ENCODE measurements around the gene XYLT1. TPM values are rescaled to one million over a fixed set of nuclear protein-coding genes. Genes with fewer than 3 reads are reported as not detected.

XYLT1 gene
- total and polyA plus RNA-seq, 2 of the 8 experiments (the other 6 are each of a cell fraction or from before 2014, with no cell fraction given): 6.6 to 25.4 TPM

GRCh38 chr16:17159617-17160016, 311.1 kb downstream of the XYLT1 start:
- H3K79me2 ChIP-seq (ENCODE audit: control insufficient read depth in 1 of 2, insufficient read depth in 2 of 2, low read length in 2 of 2): no peaks in the 10 kb centered on the region
- H3K18ac ChIP-seq (ENCODE audit: extremely low read depth, low read length): no peak overlapping the region
- no peak overlapping the region for H4K8ac ChIP-seq (ENCODE audit: extremely low read depth, insufficient read depth, low read length)
- no peak overlapping the region for H2BK120ac ChIP-seq (replicated peaks; ENCODE audit: low read depth, low read length)
- WGBS, 2 experiments (ENCODE audit: extremely low coverage in 1 of 2, insufficient coverage in 1 of 2, insufficient read length in 1 of 2, insufficient replicate concordance in 2 of 2, low coverage in 1 of 2, low lambda C conversion rate in 2 of 2, missing lambda C conversion rate in 1 of 2): 86% methylated on average over 12 of the region's 12 CpGs; no CpG with 5 or more reads in 1 of the 2 experiments
- H4K91ac ChIP-seq (replicated peaks; ENCODE audit: insufficient read length, low read length): no peak overlapping the region
- no peaks in the 10 kb centered on the region for H3K27me3 ChIP-seq (replicated peaks in 1 of 4; ENCODE audit: control insufficient read depth in 3 of 4, extremely low read depth in 1 of 4, insufficient read depth in 3 of 4, low read length in 3 of 4)
- no peak overlapping the region for H2AFZ ChIP-seq (ENCODE audit: low read length)
- H3K36me3 ChIP-seq (ENCODE audit: control insufficient read depth in 2 of 4, insufficient read depth in 4 of 4, low read length in 3 of 4): no peaks in the 10 kb centered on the region
- H4K5ac ChIP-seq (ENCODE audit: insufficient read length, low read depth, low read length): no peak overlapping the region
- H2AK5ac ChIP-seq (ENCODE audit: low read depth, low read length): no peak overlapping the region
- H3K4me2 ChIP-seq (ENCODE audit: insufficient read depth in 1 of 2, low read depth in 2 of 2, low read length in 2 of 2): no peak overlapping the region; a peak in 1 of 4 replicates
- H3K4ac ChIP-seq (replicated peaks; ENCODE audit: insufficient read length, low read depth, low read length): no peak overlapping the region
- no peak overlapping the region for H2BK15ac ChIP-seq (ENCODE audit: low read length)
- no peak overlapping the region for H3K23ac ChIP-seq (ENCODE audit: insufficient read length)
- ChIA-PET POLR2A (ENCODE audit: partially characterized antibody) (interaction anchor here (1.2 kb wide), 1 partner anchor 10 kb away, joined by 3 read pairs; no protein-coding TSS in a partner anchor), CTCF (ENCODE audit: partially characterized antibody) (interaction anchor here (0.6 to 2.6 kb wide), 8 partner anchors 8 to 307 kb away, joined by 3 to 8 read pairs (median 3); no protein-coding TSS in a partner anchor)
- H2BK12ac ChIP-seq (ENCODE audit: low read depth, low read length): no peak overlapping the region
- no peak overlapping the region for H2BK20ac ChIP-seq (ENCODE audit: low read length)
- H3K4me1 ChIP-seq (replicated peaks in 1 of 4; ENCODE audit: control insufficient read depth in 3 of 4, insufficient read depth in 4 of 4, low read length in 3 of 4): peaks cover 7 to 16% (median 14%) of the 10 kb centered on the region in 4 experiments
- FAIRE-seq (peak; percentile 19), DNase-seq (ENCODE audit: low read depth in 1 of 2, low spot score in 2 of 2) (no peak)
- H3K27ac ChIP-seq (ENCODE audit: low read depth, low read length): no peak overlapping the region
- H3K4me3 ChIP-seq (ENCODE audit: extremely low read depth in 1 of 4, insufficient read depth in 2 of 4, low read depth in 3 of 4, low read length in 4 of 4): no peak overlapping the region
- TF ChIP-seq KDM5A (IDR thresholded peaks at IDR 0.05; ENCODE audit: low read length) (no peak), GTF2F1 (IDR thresholded peaks at IDR 0.05; ENCODE audit: borderline replicate concordance, low read depth, low read length) (no peak), E2F6 (IDR thresholded peaks at IDR 0.05) (no peak)
- H3K23me2 ChIP-seq (ENCODE audit: low read depth, low read length): no peaks in the 10 kb centered on the region
- H3K9ac ChIP-seq (replicated peaks in 1 of 4; ENCODE audit: extremely low read depth in 1 of 4, low read depth in 3 of 4, low read length in 3 of 4): no peak overlapping the region
- peaks cover 0 to 2% of the 10 kb centered on the region in 2 experiments for H4K20me1 ChIP-seq (replicated peaks in 1 of 2; ENCODE audit: control insufficient read depth in 1 of 2, insufficient read depth in 2 of 2, low read length in 2 of 2)
- no peaks in the 10 kb centered on the region for H3K9me3 ChIP-seq (ENCODE audit: insufficient read depth in 2 of 2, low read depth in 1 of 2, low read length in 1 of 2)
- no peak overlapping the region for H3K14ac ChIP-seq (ENCODE audit: insufficient read length)
- H2BK5ac ChIP-seq (ENCODE audit: low read depth, low read length): no peak overlapping the region
- H3K56ac ChIP-seq (replicated peaks; ENCODE audit: insufficient read length, low read depth, low read length): no peak overlapping the region
- H3K79me1 ChIP-seq (ENCODE audit: low read depth, low read length): no peaks in the 10 kb centered on the region

All from H1 (cell line).